CD4-positive, alpha-beta T cell (primary cell): ENCODE measurements around the gene GRID2. TPM values are rescaled to one million over a fixed set of nuclear protein-coding genes. Genes with fewer than 3 reads are reported as not detected.

Experiments used
- ATAC-seq: fragments of 200-7000 bp; cut with Tn5 transposase; one replicate; pipeline ENCODE4 v1.10.0; 2022; ENCODE audit warnings: mild to moderate bottlenecking; ENCODE audit not compliant: poor library complexity
- CTCF ChIA-PET: fragments of 350-600 bp; sonication (Branson Sonifier 250); formaldehyde crosslinking; loops from one replicate; lab custom pipeline; 2021; ENCODE audit warnings: antibody characterized with exemption, inconsistent platforms; lab: Charles Lee
- POLR2A ChIA-PET: fragments of 350-600 bp; sonication (Branson Sonifier 250); formaldehyde crosslinking; loops from one replicate; lab custom pipeline; 2021; ENCODE audit warnings: antibody characterized with exemption, inconsistent platforms; lab: Charles Lee
- DNase-seq, 14 experiments: peaks; one replicate each; pipeline ENCODE4 v3.0.0-alpha.2; 2013 to 2020; ENCODE audit warnings: mixed read lengths in 2 of 14
- H3K27ac ChIP-seq, 2 donors: one replicate each; pipeline versions ENCODE4 v1.5.1 to v1.7.0; 2013; ENCODE audit warnings: low read length in 2 of 2, low read depth in 1 of 2, mild to moderate bottlenecking in 1 of 2
- H3K27me3 ChIP-seq, 2 experiments: 1 replicate in 1 of 2; 2 replicates in 1 of 2; pipeline versions ENCODE4 v1.6.1 to v1.7.0; 2013; ENCODE audit warnings: low read length in 2 of 2, control low read depth in 1 of 2, mild to moderate bottlenecking in 1 of 2, moderate library complexity in 1 of 2; ENCODE audit not compliant: insufficient read depth in 2 of 2, control insufficient read depth in 1 of 2
- H3K36me3 ChIP-seq: one replicate; pipeline ENCODE4 v1.6.1; 2013; ENCODE audit warnings: low read length, control low read depth; ENCODE audit not compliant: insufficient read depth
- H3K4me1 ChIP-seq: one replicate; pipeline ENCODE4 v1.6.1; 2013; ENCODE audit warnings: low read length, control low read depth; ENCODE audit not compliant: insufficient read depth
- H3K4me3 ChIP-seq: one replicate; pipeline ENCODE4 v1.5.1; 2013; ENCODE audit warnings: mild to moderate bottlenecking, low read length, moderate library complexity
- H3K9me3 ChIP-seq, 2 experiments: 1 replicate in 1 of 2; 2 replicates in 1 of 2; pipeline versions ENCODE4 v1.6.1 to v1.7.0; 2013; ENCODE audit warnings: low read length in 2 of 2, mild to moderate bottlenecking in 2 of 2, control low read depth in 1 of 2, moderate library complexity in 1 of 2; ENCODE audit not compliant: control insufficient read depth in 1 of 2, insufficient read depth in 1 of 2
- H3K27ac Mint-ChIP-seq: one replicate; pipeline ENCODE4 v1.8.0; 2020; ENCODE audit warnings: mixed read lengths
- H3K27me3 Mint-ChIP-seq: one replicate; pipeline ENCODE4 v1.8.0; 2021; ENCODE audit warnings: mixed read lengths
- H3K36me3 Mint-ChIP-seq: one replicate; pipeline ENCODE4 v1.8.0; 2021; ENCODE audit warnings: low read depth, mixed read lengths
- H3K4me1 Mint-ChIP-seq: one replicate; pipeline ENCODE4 v1.8.0; 2021; ENCODE audit warnings: low read depth, mixed read lengths
- H3K4me3 Mint-ChIP-seq: one replicate; pipeline ENCODE4 v1.8.0; 2020; ENCODE audit warnings: mild to moderate bottlenecking, mixed read lengths
- H3K9me3 Mint-ChIP-seq: one replicate; pipeline ENCODE4 v1.8.0; 2020; ENCODE audit warnings: mixed read lengths
- intact Hi-C, 2 experiments: fragments of 100-400 bp; cut with DNase I in 1 of 2; cut with micrococcal nuclease in 1 of 2; formaldehyde crosslinking; loops; one replicate each; pipeline versions ENCODE4 v1.15.1 to v1.9.0; 2023 to 2025; cut with DNase I, micrococcal nuclease
- total RNA-seq, 174 experiments: library from RNA in 2 of 174; stranded (reverse) in 2 of 174; gene quantifications; one replicate each; pipeline ENCODE4 v1.2.3 and lab custom pipeline; 2021 to 2026
- TF ChIP-seq, protein P1 (sequence below): fragments of 200-600 bp; IDR thresholded peaks from one replicate; pipeline ENCODE4 v1.8.0; 2022; ENCODE audit warnings: antibody characterized with exemption, mild to moderate bottlenecking

Gene GRID2
- total RNA-seq, 2 experiments from 2014 or later, result not detected

DNA sequence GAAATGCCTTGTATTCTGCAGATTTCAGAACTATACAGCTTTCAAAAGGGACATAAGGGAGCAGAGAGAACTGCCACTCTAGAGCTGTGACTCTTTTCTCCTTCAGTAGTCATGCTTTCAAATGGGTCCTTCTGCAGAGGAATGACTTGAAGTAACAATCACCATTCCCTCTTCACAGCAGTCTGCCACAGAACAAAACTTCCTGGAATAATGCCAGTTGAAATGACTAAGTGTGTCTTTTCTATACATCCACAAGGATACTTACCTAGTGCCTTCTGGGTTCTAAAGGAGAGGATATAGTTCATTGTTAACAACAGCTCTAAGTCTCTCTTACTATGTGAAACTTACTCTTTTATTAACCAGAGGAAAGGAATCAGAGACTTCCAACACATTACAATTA, 1009.4 kb downstream of the GRID2 start:
- Mint-ChIP-seq H3K27ac (no peak overlapping the region), H3K36me3 (no peaks in the 10 kb centered on the region), H3K9me3 (peaks cover 10% of the 10 kb centered on the region), H3K4me1 (no peaks in the 10 kb centered on the region), H3K27me3 (no peaks in the 10 kb centered on the region), H3K4me3 (no peak overlapping the region)
- H3K27me3 ChIP-seq, result no peaks in the 10 kb centered on the region
- H3K4me1 ChIP-seq, result no peaks in the 10 kb centered on the region
- no peak overlapping the region for H3K27ac ChIP-seq
- POLR2A ChIA-PET, result no interaction called here
- CTCF ChIA-PET, result no interaction called here
- no peak overlapping the region for H3K4me3 ChIP-seq
- no peaks in the 10 kb centered on the region for H3K9me3 ChIP-seq
- no peaks in the 10 kb centered on the region for H3K36me3 ChIP-seq
- TF ChIP-seq, protein P1, sequence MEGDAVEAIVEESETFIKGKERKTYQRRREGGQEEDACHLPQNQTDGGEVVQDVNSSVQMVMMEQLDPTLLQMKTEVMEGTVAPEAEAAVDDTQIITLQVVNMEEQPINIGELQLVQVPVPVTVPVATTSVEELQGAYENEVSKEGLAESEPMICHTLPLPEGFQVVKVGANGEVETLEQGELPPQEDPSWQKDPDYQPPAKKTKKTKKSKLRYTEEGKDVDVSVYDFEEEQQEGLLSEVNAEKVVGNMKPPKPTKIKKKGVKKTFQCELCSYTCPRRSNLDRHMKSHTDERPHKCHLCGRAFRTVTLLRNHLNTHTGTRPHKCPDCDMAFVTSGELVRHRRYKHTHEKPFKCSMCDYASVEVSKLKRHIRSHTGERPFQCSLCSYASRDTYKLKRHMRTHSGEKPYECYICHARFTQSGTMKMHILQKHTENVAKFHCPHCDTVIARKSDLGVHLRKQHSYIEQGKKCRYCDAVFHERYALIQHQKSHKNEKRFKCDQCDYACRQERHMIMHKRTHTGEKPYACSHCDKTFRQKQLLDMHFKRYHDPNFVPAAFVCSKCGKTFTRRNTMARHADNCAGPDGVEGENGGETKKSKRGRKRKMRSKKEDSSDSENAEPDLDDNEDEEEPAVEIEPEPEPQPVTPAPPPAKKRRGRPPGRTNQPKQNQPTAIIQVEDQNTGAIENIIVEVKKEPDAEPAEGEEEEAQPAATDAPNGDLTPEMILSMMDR, result no peak
- DNase-seq (no peak), ATAC-seq (no peak)
- intact Hi-C loops, result no loop called here

GRCh38 chr4:93317057-93317456, 1013.3 kb downstream of the GRID2 start:
- TF ChIP-seq, protein P1, result no peak
- no peak overlapping the region for H3K27ac Mint-ChIP-seq
- DNase-seq (no peak), ATAC-seq (no peak)
- H3K9me3 Mint-ChIP-seq, result peaks cover 10% of the 10 kb centered on the region
- H3K36me3 Mint-ChIP-seq, result no peaks in the 10 kb centered on the region
- intact Hi-C loops, result no loop called here
- no peaks in the 10 kb centered on the region for H3K4me1 ChIP-seq
- no peaks in the 10 kb centered on the region for H3K9me3 ChIP-seq
- ChIA-PET CTCF (no interaction called here), POLR2A (no interaction called here)
- H3K27ac ChIP-seq, result no peak overlapping the region
- H3K27me3 Mint-ChIP-seq, result no peaks in the 10 kb centered on the region
- H3K36me3 ChIP-seq, result no peaks in the 10 kb centered on the region
- no peaks in the 10 kb centered on the region for H3K27me3 ChIP-seq
- H3K4me3 ChIP-seq, result no peak overlapping the region
- H3K4me3 Mint-ChIP-seq, result no peak overlapping the region
- no peaks in the 10 kb centered on the region for H3K4me1 Mint-ChIP-seq

DNA sequence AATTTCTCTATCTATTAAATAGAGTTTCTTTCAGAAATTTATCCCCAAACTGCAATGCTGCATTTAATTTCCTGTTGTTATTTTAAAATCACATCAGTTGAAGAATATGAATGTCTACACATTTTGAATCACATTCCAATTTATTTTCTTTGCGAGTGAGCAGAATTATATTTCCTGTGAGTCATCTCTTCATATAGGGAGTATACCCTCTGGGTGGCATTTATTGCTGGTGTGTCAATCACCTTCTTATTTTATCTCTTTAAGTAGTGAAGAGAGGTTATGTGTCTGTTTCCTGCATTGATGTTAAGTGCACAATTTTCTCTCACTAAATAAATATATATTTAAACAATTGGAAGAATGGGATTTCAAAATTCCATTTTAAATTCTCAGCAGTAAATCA, 1013.8 kb downstream of the GRID2 start:
- no peak overlapping the region for H3K27ac ChIP-seq
- H3K4me1 Mint-ChIP-seq, result no peaks in the 10 kb centered on the region
- DNase-seq, result no peak
- H3K27ac Mint-ChIP-seq, result no peak overlapping the region
- no peaks in the 10 kb centered on the region for H3K36me3 Mint-ChIP-seq
- ChIA-PET POLR2A (no interaction called here), CTCF (no interaction called here)
- H3K4me1 ChIP-seq, result no peaks in the 10 kb centered on the region
- TF ChIP-seq, protein P1, result no peak
- H3K4me3 Mint-ChIP-seq, result no peak overlapping the region
- H3K9me3 ChIP-seq, result no peaks in the 10 kb centered on the region
- ATAC-seq, result no peak
- no peaks in the 10 kb centered on the region for H3K27me3 ChIP-seq
- peaks cover 10% of the 10 kb centered on the region for H3K9me3 Mint-ChIP-seq
- H3K4me3 ChIP-seq, result no peak overlapping the region
- H3K36me3 ChIP-seq, result no peaks in the 10 kb centered on the region
- intact Hi-C loops, result no loop called here
- no peaks in the 10 kb centered on the region for H3K27me3 Mint-ChIP-seq
